GM21423 (cell line): ENCODE measurements around the gene POLR3K.

Experiments
- ATAC-seq: cut with Tn5 transposase; IDR thresholded peaks from one replicate; pipeline ENCODE4 v1.9.1; 2021; ENCODE audit warnings: mild to moderate bottlenecking, moderate library complexity; ENCODE audit not compliant: unreplicated experiment

Gene POLR3K

GRCh38 chr16:66309-67182, 13.1 kb upstream of the POLR3K start:
- ATAC-seq: no peak

GRCh38 chr16:65745-66144, 12.3 kb upstream of the POLR3K start:
- ATAC-seq: no peak

GRCh38 chr16:64914-65255, 11.5 kb upstream of the POLR3K start:
- no peak for ATAC-seq

- ATAC-seq: no peak
Observed at GRCh38 chr16:63998-64913, 10.8 kb upstream of the POLR3K start.

GRCh38 chr16:63466-63865, 10.1 kb upstream of the POLR3K start:
- no peak for ATAC-seq

- no peak for ATAC-seq
Observed at GRCh38 chr16:62968-63391, 9.6 kb upstream of the POLR3K start.

- no peak for ATAC-seq
Observed at GRCh38 chr16:62283-62967, 9.0 kb upstream of the POLR3K start.

GRCh38 chr16:61879-62281, 8.5 kb upstream of the POLR3K start:
- ATAC-seq: no peak

GRCh38 chr16:60929-61878, 7.8 kb upstream of the POLR3K start:
- ATAC-seq: no peak

- no peak for ATAC-seq
Observed at GRCh38 chr16:60166-60565, 6.8 kb upstream of the POLR3K start.

GRCh38 chr16:59440-60059, 6.1 kb upstream of the POLR3K start:
- ATAC-seq: no peak

GRCh38 chr16:58491-59439, 5.4 kb upstream of the POLR3K start:
- ATAC-seq: no peak

- ATAC-seq: no peak
Observed at GRCh38 chr16:57711-58110, 4.3 kb upstream of the POLR3K start.

- no peak for ATAC-seq
Observed at GRCh38 chr16:56231-56927, 3.0 kb upstream of the POLR3K start.

- no peak for ATAC-seq
Observed at GRCh38 chr16:55571-56136, 2.2 kb upstream of the POLR3K start.

- ATAC-seq: no peak
Observed at GRCh38 chr16:54237-54581, 801 bp upstream of the POLR3K start.

GRCh38 chr16:50769-51591, 2.4 kb downstream of the POLR3K start:
- no peak for ATAC-seq
